Prostate gland (tissue), 2 donors: ENCODE measurements around the gene ZDHHC11.

Source experiments
- POLR2A ChIP-seq: fragments of 450-650 bp; IDR thresholded peaks from one replicate; pipeline ENCODE4 v1.6.1; 2016; ENCODE audit warnings: antibody characterized with exemption, mild to moderate bottlenecking
- POLR2AphosphoS5 ChIP-seq: sonication (generic); formaldehyde crosslinking; IDR thresholded peaks from one replicate; pipeline ENCODE4 v1.6.1; 2017; ENCODE audit warnings: antibody characterized with exemption
- TF ChIP-seq, protein P1 (sequence below), 4 experiments: fragments of 200-600 bp in 2 of 4; fragments of 450-650 bp in 2 of 4; sonication (generic) in 2 of 4; IDR thresholded peaks; 1 replicate in 3 of 4; 2 replicates in 1 of 4; pipeline ENCODE4 v1.5.1; 2016 to 2019; ENCODE audit warnings: antibody characterized with exemption in 4 of 4, mild to moderate bottlenecking in 2 of 4, moderate library complexity in 2 of 4

DNA sequence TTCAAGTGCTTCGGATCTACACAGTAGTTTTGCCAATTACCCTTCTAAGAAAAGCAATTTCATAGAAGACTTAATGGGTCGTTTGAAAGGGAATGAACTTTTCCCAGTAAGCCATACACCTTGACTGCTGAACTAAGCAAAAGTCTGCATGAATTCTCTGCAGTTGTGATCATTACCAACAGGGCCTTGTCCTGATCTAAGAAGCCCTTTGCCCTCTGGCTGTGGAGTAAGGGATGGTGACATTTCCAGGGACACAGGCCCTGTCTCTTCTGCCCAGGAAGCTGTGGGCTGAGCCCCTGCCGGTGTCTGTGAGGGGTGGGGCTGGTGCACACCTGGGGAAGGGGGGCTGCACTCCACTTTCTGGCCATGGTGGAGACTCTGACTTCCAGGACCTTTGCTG lies 30.5 kb downstream of the ZDHHC11 start:
- TF ChIP-seq, protein P1, sequence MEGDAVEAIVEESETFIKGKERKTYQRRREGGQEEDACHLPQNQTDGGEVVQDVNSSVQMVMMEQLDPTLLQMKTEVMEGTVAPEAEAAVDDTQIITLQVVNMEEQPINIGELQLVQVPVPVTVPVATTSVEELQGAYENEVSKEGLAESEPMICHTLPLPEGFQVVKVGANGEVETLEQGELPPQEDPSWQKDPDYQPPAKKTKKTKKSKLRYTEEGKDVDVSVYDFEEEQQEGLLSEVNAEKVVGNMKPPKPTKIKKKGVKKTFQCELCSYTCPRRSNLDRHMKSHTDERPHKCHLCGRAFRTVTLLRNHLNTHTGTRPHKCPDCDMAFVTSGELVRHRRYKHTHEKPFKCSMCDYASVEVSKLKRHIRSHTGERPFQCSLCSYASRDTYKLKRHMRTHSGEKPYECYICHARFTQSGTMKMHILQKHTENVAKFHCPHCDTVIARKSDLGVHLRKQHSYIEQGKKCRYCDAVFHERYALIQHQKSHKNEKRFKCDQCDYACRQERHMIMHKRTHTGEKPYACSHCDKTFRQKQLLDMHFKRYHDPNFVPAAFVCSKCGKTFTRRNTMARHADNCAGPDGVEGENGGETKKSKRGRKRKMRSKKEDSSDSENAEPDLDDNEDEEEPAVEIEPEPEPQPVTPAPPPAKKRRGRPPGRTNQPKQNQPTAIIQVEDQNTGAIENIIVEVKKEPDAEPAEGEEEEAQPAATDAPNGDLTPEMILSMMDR (IDR thresholded peaks at IDR 0.05) = no peak
- TF ChIP-seq POLR2AphosphoS5 (no peak), POLR2A (no peak)
